AG09319 (cell line): Measurements from ENCODE around the gene COQ8B.

Experiments
- DNase-seq: peaks from one replicate; pipeline ENCODE4 v3.0.0-alpha.2; 2010; ENCODE audit warnings: low read depth; ENCODE audit errors: extremely low read depth
- TF ChIP-seq, protein P1 (sequence below): IDR thresholded peaks from 2 replicates; pipeline ENCODE4 v1.5.1; 2011; ENCODE audit warnings: low read depth, mild to moderate bottlenecking, inconsistent platforms, low read length, moderate library complexity

Gene COQ8B

DNA sequence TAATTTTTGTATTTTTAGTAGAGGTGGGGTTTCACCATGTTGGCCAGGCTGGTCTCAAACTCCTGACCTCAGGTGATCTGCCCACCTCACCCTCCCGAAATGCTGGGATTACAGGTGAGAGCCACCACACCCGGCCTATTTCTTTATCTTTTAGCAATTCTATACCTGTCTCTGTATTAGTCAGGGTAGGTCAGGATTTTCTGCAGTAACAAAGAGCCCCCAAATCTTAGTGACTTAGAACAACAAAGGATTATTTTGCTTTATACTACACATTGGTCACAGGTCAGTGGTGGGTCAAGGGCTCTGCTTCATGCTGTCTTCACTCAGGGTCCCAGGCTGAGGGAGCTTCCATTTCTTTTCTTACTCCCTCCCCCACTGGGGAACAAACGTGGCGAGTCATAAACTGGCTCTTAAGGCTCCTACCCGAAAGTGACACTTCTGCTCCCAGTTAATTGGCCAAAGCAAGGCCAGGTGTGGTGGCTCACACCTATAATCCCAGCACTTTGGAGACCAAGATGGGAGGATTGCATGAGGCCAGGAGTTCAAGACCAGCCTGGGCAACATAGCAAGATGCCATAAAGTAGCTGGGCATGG lies 7.1 kb upstream of the COQ8B start:
- TF ChIP-seq, protein P1, sequence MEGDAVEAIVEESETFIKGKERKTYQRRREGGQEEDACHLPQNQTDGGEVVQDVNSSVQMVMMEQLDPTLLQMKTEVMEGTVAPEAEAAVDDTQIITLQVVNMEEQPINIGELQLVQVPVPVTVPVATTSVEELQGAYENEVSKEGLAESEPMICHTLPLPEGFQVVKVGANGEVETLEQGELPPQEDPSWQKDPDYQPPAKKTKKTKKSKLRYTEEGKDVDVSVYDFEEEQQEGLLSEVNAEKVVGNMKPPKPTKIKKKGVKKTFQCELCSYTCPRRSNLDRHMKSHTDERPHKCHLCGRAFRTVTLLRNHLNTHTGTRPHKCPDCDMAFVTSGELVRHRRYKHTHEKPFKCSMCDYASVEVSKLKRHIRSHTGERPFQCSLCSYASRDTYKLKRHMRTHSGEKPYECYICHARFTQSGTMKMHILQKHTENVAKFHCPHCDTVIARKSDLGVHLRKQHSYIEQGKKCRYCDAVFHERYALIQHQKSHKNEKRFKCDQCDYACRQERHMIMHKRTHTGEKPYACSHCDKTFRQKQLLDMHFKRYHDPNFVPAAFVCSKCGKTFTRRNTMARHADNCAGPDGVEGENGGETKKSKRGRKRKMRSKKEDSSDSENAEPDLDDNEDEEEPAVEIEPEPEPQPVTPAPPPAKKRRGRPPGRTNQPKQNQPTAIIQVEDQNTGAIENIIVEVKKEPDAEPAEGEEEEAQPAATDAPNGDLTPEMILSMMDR, result no peak
- DNase-seq, result no peak

DNA sequence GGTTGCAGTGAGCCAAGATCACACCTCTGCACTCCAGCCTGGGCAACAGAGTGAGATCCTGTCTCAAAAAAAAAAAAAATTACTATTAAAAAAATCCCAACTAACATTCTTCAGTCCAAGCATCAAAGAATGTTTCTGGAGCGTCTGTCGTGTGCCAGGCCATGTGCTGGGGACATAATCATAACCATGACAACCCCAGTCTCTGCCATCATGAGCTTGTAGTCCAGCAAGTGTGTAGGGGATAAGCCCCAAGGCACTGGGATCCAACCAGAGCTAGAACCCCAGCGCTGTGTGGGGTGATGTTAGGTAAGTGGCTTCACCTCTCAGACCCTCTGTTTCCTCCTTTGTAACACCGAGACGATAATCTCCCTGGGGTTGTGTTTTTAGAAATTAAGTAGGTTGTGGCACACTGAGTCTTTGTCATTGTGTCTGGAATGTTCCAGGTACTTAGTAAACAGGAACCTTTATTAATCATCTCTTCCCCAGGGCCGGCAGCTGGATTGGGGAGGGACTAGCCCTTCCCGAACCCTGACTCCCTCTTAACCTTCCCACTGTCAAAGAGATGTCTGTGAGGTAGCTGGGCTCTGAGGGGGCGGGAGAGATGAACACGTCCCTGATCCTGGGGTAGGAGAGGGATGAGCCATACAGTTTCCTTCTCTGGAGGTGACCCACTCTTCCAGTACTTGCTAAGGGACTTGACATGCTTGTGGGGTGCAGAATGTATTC lies 5.4 kb upstream of the COQ8B start:
- no peak for DNase-seq
- TF ChIP-seq, protein P1, result no peak

DNA sequence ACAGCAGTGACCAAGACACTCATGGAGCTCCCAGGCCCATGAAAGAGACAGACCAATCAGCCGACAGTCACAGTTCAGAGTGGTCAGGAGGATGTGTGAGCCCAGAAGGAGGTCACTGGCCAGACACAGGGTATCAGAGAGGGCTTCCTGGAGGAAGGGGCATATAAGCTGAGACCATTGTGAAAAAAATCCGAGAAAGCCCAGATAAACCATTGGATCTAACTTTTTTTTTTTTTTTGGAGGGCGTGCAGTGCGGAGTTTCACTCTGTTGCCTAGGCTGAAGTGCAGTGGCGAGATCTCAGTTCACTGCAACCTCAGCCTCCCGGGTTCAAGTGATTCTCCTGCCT lies 4.4 kb upstream of the COQ8B start:
- no peak for DNase-seq
- TF ChIP-seq, protein P1, result no peak

DNA sequence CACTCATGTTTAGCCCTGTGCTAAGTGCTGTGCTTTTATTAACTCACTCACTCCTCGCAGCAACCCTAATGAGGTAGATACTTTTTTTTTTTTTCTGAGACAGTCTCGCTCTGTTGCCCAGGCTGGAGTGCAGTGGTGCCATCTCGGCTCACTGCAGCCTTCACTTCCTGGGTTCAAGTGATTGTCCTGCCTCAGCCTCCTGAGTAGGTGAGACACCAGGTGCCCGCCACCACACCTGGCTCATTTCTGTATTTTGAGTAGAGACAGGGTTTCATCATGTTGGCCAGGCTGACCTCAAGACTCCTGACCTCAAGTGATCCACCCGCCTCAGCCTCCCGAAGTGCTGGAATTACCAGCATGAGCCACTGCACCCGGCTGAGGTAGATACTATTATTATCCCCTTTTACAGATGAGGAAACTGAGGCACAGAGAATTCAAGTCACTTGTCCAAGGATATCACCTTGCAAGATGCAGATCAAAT lies 2.8 kb upstream of the COQ8B start:
- no peak for DNase-seq
- TF ChIP-seq, protein P1, result no peak

DNA sequence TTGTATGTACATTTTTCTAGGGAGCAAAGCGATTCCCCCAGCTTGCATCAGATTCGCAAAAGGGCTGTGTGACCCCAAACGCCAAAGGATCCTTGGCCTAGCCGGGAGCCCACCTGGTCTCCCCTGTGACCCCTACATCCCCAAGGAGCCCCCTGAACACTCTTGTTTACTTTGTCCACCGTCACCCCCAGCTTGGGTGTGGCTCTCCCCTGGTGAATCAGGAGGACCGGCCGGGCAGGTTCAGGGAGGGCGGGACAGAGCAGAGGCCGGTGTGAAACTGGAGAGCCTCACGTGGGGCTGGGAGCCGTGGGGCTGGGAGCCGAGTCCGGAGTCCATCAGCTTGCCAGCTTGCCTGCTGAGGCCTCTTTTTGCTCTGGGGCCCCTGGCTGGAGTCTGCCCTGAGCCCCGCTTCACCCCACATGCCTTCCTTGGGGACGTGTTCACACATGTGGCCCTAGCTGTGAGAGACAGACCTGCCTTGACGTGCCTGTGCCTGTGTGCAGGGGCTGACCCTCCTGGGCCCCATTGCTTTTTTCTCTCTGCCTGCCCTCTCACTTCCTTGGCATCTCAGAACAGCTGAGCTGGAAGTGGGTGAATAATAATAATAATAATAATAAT lies 2.2 kb upstream of the COQ8B start:
- no peak for DNase-seq
- TF ChIP-seq, protein P1, result no peak

DNA sequence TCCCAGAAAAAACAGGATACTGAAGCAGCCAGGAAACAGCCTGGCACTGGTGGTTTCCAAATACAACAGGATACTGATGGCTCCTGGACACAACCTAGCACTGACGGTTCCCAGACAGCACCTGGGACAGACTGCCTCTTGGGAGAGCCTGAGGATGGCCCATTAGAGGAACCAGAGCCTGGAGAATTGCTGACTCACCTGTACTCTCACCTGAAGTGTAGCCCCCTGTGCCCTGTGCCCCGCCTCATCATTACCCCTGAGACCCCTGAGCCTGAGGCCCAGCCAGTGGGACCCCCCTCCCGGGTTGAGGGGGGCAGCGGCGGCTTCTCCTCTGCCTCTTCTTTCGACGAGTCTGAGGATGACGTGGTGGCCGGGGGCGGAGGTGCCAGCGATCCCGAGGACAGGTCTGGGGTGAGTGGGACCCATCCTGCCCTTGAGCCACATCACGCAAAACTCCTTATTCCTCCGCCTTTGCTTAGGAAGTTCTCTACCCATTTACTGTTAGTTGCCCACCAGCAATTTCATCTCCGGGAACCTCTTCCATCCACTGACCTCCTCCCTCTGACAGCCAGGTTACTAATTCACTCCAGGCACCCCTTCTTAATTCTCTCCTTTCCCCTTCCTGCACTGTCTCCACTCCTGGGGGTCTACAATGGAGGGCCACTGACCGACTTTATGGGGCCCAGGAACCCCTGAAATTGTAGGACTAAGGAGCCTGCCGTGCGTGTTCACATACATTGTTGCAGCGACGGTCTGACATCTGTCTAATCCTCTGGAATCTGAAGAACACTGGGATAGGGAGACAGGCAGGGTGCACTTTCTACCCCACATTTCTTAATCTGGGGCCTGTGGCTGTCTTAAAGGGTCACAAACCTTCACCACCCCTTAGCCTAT lies 1.4 kb upstream of the COQ8B start:
- no peak for DNase-seq
- TF ChIP-seq, protein P1, result no peak
